HepG2 (cell line): ENCODE measurements around the gene MED15. TPM values are rescaled to one million over a fixed set of nuclear protein-coding genes. Genes with fewer than 3 reads are reported as not detected.

ENCODE experiments used
- ATAC-seq: fragments of 200-7000 bp; cut with Tn5 transposase; 3 replicates; pipeline ENCODE4 v1.9.1; 2020; ENCODE audit warnings: mild to moderate bottlenecking, moderate library complexity
- Bru-seq: library from RNA; stranded (reverse); fragments of 400-500 nt; gene quantifications from one replicate; lab custom pipeline; 2021; lab: Mats Ljungman, UMichigan
- BruChase-seq, 2 experiments: library from RNA; stranded (reverse); fragments of 400-500 nt; gene quantifications; one replicate each; lab custom pipeline; 2021; lab: Mats Ljungman, UMichigan
- BruUV-seq: library from RNA; stranded (reverse); fragments of 400-500 nt; replicated peaks from 2 replicates; lab custom pipeline; 2021; lab: Mats Ljungman, UMichigan
- CTCF ChIA-PET: fragments of 300-600 bp; formaldehyde crosslinking; extraction: SDS; loops from one replicate; lab custom pipeline; 2021; ENCODE audit warnings: low total read pairs, inconsistent platforms, low intra/inter-chr PET ratio; lab: Yijun Ruan, JAX
- POLR2A ChIA-PET: fragments of 350-600 bp; sonication (Branson Sonifier 250); formaldehyde crosslinking; loops from one replicate; lab custom pipeline; 2020; ENCODE audit warnings: antibody characterized with exemption, inconsistent platforms; lab: Yijun Ruan, JAX
- DNase-seq: peaks from one replicate; pipeline ENCODE4 v3.0.0-alpha.2; 2015; ENCODE audit warnings: low spot score
- FAIRE-seq: peaks from 3 replicates; lab custom pipeline; 2011; peaks lifted over from hg19 to GRCh38; lab: Jason Lieb, UNC
- H2AFZ ChIP-seq: one replicate; pipeline ENCODE4 v1.6.1; 2011; ENCODE audit warnings: low read length, inconsistent platforms
- H3K27ac ChIP-seq: fragments of 300-600 bp; 3 replicates; pipeline ENCODE4 v1.8.0; 2011; ENCODE audit warnings: mixed run types, mild to moderate bottlenecking, mixed read lengths, low read length, inconsistent platforms; ENCODE audit not compliant: insufficient read depth; ENCODE audit errors: extremely low read length
- H3K27me3 ChIP-seq, 2 experiments: fragments of 200-600 bp in 1 of 2; 2 replicates in 1 of 2; 3 replicates in 1 of 2; pipeline versions ENCODE4 v1.6.0 to v1.8.0; 2011; ENCODE audit warnings: low read length in 2 of 2, mild to moderate bottlenecking in 2 of 2, moderate library complexity in 2 of 2, inconsistent platforms in 1 of 2; ENCODE audit not compliant: insufficient read depth in 2 of 2, control insufficient read depth in 1 of 2
- H3K36me3 ChIP-seq, 2 experiments: fragments of 200-600 bp in 1 of 2; replicated peaks in 1 of 2; 2 replicates in 1 of 2; 3 replicates in 1 of 2; pipeline versions ENCODE4 v1.5.1 to v1.8.0; 2011; ENCODE audit warnings: low read length in 2 of 2, inconsistent platforms in 1 of 2; ENCODE audit not compliant: insufficient read depth in 2 of 2, control insufficient read depth in 1 of 2
- H3K4me1 ChIP-seq: 2 replicates; pipeline ENCODE4 v1.5.1; 2012; ENCODE audit warnings: low read length, inconsistent platforms; ENCODE audit not compliant: insufficient read depth
- H3K4me2 ChIP-seq: 2 replicates; pipeline ENCODE4 v1.6.0; 2011; ENCODE audit warnings: low read depth, low read length, inconsistent platforms
- H3K4me3 ChIP-seq, 3 experiments: fragments of 200-600 bp in 1 of 3; sonication (generic), shearing (Covaris generic) in 1 of 3; replicated peaks in 1 of 3; 2 replicates each; pipeline ENCODE4 v1.5.1; 2011 to 2016; ENCODE audit warnings: low read length in 3 of 3, inconsistent platforms in 2 of 3, low read depth in 2 of 3, mild to moderate bottlenecking in 2 of 3, control low read depth in 1 of 3, mixed read lengths in 1 of 3; ENCODE audit not compliant: insufficient read depth in 1 of 3
- H3K79me2 ChIP-seq: one replicate; pipeline ENCODE4 v1.6.1; 2011; ENCODE audit warnings: low read length, inconsistent platforms; ENCODE audit not compliant: insufficient read depth
- H3K9ac ChIP-seq: 2 replicates; pipeline ENCODE4 v1.6.0; 2011; ENCODE audit warnings: mild to moderate bottlenecking, low read depth, low read length, inconsistent platforms; ENCODE audit not compliant: insufficient read depth
- H3K9me3 ChIP-seq: 2 replicates; pipeline ENCODE4 v1.5.1; 2012; ENCODE audit warnings: mild to moderate bottlenecking, low read length
- H4K20me1 ChIP-seq: 2 replicates; pipeline ENCODE4 v1.6.0; 2011; ENCODE audit warnings: inconsistent platforms, mild to moderate bottlenecking, low read length, moderate library complexity; ENCODE audit not compliant: insufficient read depth
- CBX1 ChIP-seq: IDR thresholded peaks from one replicate; pipeline ENCODE4 v1.6.1; 2016; ENCODE audit warnings: antibody characterized with exemption, low read depth
- IRF1 ChIP-seq: sonication (generic); formaldehyde crosslinking; IDR thresholded peaks from 2 replicates; pipeline ENCODE4 v1.4.0; 2020; ENCODE audit warnings: low read depth, mild to moderate bottlenecking, missing genetic modification reagents
- MXD4 ChIP-seq: IDR thresholded peaks from 2 replicates; pipeline ENCODE4 v1.6.1; 2016; ENCODE audit warnings: mild to moderate bottlenecking, missing biosample characterization, missing genetic modification reagents
- PRDM4 ChIP-seq: sonication (generic); formaldehyde crosslinking; IDR thresholded peaks from 2 replicates; pipeline ENCODE4 v1.9.0; 2021; ENCODE audit warnings: missing genetic modification reagents, borderline replicate concordance
- ZNF12 ChIP-seq: sonication (generic); formaldehyde crosslinking; IDR thresholded peaks from 2 replicates; pipeline ENCODE4 v1.5.0; 2020; ENCODE audit warnings: missing genetic modification reagents
- ZNF234 ChIP-seq: sonication (generic); formaldehyde crosslinking; conservative IDR thresholded peaks from 2 replicates; pipeline ENCODE4 v1.5.1; 2020; ENCODE audit warnings: mild to moderate bottlenecking, missing genetic modification reagents
- ZNF275 ChIP-seq: sonication (generic); formaldehyde crosslinking; IDR thresholded peaks from 2 replicates; pipeline ENCODE4 v1.8.0; 2022; ENCODE audit warnings: missing genetic modification reagents, mild to moderate bottlenecking, inconsistent platforms, borderline replicate concordance
- WGBS: methylation state at CpG from one replicate; pipeline ENCODE4 v1.1.6; 2017; ENCODE audit warnings: low lambda C conversion rate; 5-methylcytosine and 5-hydroxymethylcytosine counted together
- in situ Hi-C: cut with HindIII; loops from 2 replicates; pipeline ENCODE4 v1.10.0; 2017; ENCODE audit warnings: low pct_unique_long_range_greater_than_20kb; ENCODE audit not compliant: extremely low pct_ligation_motif_present
- intact Hi-C: fragments of 100-400 bp; cut with micrococcal nuclease; formaldehyde crosslinking; loops from one replicate; pipeline ENCODE4 v1.10.0; 2022; ENCODE audit not compliant: unreplicated experiment
- long read RNA-seq, 2 experiments: library from RNA in 1 of 2; library from polyadenylated mRNA in 1 of 2; stranded (forward) in 1 of 2; unstranded in 1 of 2; transcript quantifications; one replicate each; pipeline ENCODE4 v2.0.0, GENCODE V29; 2019 to 2022
- polyA minus RNA-seq, 3 experiments: library from RNA; depleted of rRNA, polyadenylated mRNA; stranded (reverse); fragments of >200 nt; gene quantifications; 2 replicates each; pipeline ENCODE4 v1.2.3, GENCODE V29; 2011; ENCODE audit warnings: low replicate concordance in 1 of 3
- polyA plus RNA-seq, 8 experiments: library from polyadenylated mRNA; depleted of rRNA in 3 of 8; stranded (reverse) in 7 of 8; unstranded in 1 of 8; fragments of >200 nt; fragmentation: Illumina TruSeq in 4 of 8; extraction: Trizol in 4 of 8; gene quantifications; 2 replicates each; pipeline versions ENCODE4 v1.2.1 to v1.2.3, GENCODE V29; 2011 to 2016; ENCODE audit warnings: low read depth in 4 of 8, missing spikeins in 1 of 8, mixed read lengths in 1 of 8; ENCODE audit not compliant: insufficient read depth in 1 of 8
- total RNA-seq, 5 experiments: library from RNA; depleted of rRNA; stranded (reverse); fragments of >200 nt; fragmentation: Illumina TruSeq; extraction: Trizol; gene quantifications; 2 replicates each; pipeline ENCODE4 v1.2.3, GENCODE V29; 2016; ENCODE audit warnings: low read depth in 1 of 5

Gene MED15, protein sequence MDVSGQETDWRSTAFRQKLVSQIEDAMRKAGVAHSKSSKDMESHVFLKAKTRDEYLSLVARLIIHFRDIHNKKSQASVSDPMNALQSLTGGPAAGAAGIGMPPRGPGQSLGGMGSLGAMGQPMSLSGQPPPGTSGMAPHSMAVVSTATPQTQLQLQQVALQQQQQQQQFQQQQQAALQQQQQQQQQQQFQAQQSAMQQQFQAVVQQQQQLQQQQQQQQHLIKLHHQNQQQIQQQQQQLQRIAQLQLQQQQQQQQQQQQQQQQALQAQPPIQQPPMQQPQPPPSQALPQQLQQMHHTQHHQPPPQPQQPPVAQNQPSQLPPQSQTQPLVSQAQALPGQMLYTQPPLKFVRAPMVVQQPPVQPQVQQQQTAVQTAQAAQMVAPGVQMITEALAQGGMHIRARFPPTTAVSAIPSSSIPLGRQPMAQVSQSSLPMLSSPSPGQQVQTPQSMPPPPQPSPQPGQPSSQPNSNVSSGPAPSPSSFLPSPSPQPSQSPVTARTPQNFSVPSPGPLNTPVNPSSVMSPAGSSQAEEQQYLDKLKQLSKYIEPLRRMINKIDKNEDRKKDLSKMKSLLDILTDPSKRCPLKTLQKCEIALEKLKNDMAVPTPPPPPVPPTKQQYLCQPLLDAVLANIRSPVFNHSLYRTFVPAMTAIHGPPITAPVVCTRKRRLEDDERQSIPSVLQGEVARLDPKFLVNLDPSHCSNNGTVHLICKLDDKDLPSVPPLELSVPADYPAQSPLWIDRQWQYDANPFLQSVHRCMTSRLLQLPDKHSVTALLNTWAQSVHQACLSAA
- total RNA-seq (2016; rRNA removed; fragmentation: Illumina TruSeq; extraction: Trizol) (9.8 and 14.3 TPM in 2 replicates), polyA plus RNA-seq (2011; rRNA removed) (27.0 and 31.0 TPM in 2 replicates), polyA minus RNA-seq (2011; rRNA and poly(A)+ RNA removed; ENCODE audit: low replicate concordance) (39.9 and 83.9 TPM in 2 replicates), Bru-seq, nascent RNA (percentile 74 among the genes with signal in this experiment), BruChase-seq, experiment 1, labeled RNA remaining after a 6-hour chase (percentile 85 among the genes with signal in this experiment), BruChase-seq, experiment 2, labeled RNA remaining after a 2-hour chase (percentile 76 among the genes with signal in this experiment)
- 51.6 and 53.2 TPM in 2 replicates for total RNA-seq (2016; cell fraction: cytosol; rRNA removed; fragmentation: Illumina TruSeq; extraction: Trizol; ENCODE audit: low read depth)
- 7.7 and 13.5 TPM in 2 replicates for total RNA-seq (2016; cell fraction: insoluble cytoplasmic fraction; rRNA removed; fragmentation: Illumina TruSeq; extraction: Trizol)
- 31.3 and 33.8 TPM in 2 replicates for total RNA-seq (2016; cell fraction: membrane; rRNA removed; fragmentation: Illumina TruSeq; extraction: Trizol)
- total RNA-seq (2016; cell fraction: nucleus; rRNA removed; fragmentation: Illumina TruSeq; extraction: Trizol), result 27.9 and 31.0 TPM in 2 replicates
- 12.4 and 17.0 TPM in 2 replicates for polyA plus RNA-seq (2011; cell fraction: cytosol; rRNA removed)
- 131 and 178 TPM in 2 replicates for polyA plus RNA-seq (2011; cell fraction: nucleus; rRNA removed)
- polyA plus RNA-seq (2012), result 31.5 and 37.1 TPM in 2 replicates
- polyA plus RNA-seq (2016; cell fraction: cytosol; fragmentation: Illumina TruSeq; extraction: Trizol; ENCODE audit: low read depth), result 6.4 and 9.0 TPM in 2 replicates
- 15.4 and 20.3 TPM in 2 replicates for polyA plus RNA-seq (2016; cell fraction: insoluble cytoplasmic fraction; fragmentation: Illumina TruSeq; extraction: Trizol; ENCODE audit: low read depth)
- 14.6 and 14.9 TPM in 2 replicates for polyA plus RNA-seq (2016; cell fraction: membrane; fragmentation: Illumina TruSeq; extraction: Trizol; ENCODE audit: low read depth)
- 54.7 and 59.1 TPM in 2 replicates for polyA plus RNA-seq (2016; cell fraction: nucleus; fragmentation: Illumina TruSeq; extraction: Trizol; ENCODE audit: insufficient read depth, low read depth)
- 31.6 and 37.5 TPM in 2 replicates for polyA minus RNA-seq (2011; cell fraction: cytosol; rRNA and poly(A)+ RNA removed)
- polyA minus RNA-seq (2011; cell fraction: nucleus; rRNA and poly(A)+ RNA removed), result 98.0 and 116 TPM in 2 replicates
- long read RNA-seq, experiment 1, partial matches to known transcripts, result 11 of 21 reads
- long read RNA-seq, experiment 1, other reads (novel, unspliced or antisense), result 3 of 21 reads
- long read RNA-seq, experiment 2, transcript MED15-201 (18 exons, 3,351 nt), result minor isoform, 17 of 136 reads
- long read RNA-seq, experiment 2, transcript MED15-202 (17 exons, 3,252 nt), result major isoform, 18 of 136 reads
- long read RNA-seq, experiment 2, partial matches to known transcripts, result 53 of 136 reads
- long read RNA-seq, experiment 2, other reads (novel, unspliced or antisense), result 42 of 136 reads

GRCh38 chr22:20507253-20508066 is at the start of gene MED15:
Gene MED15 (plus strand): TSS chr22:20507610. CDS start chr22:20507679, 69 bp downstream.
- Histone ChIP-seq H3K9me3 (no peaks in the 10 kb centered on the region), H3K4me1 (peaks cover 47% of the 10 kb centered on the region), H2AFZ (peak within 1 kb of the TSS; percentile 11), H4K20me1 (peaks cover 31% of the 10 kb centered on the region), H3K79me2 (peaks cover 50% of the 10 kb centered on the region), H3K36me3 (peaks cover 1 to 5% of the 10 kb centered on the region in 2 experiments; a peak in 2 of 5 replicates), H3K27me3 (peaks cover 0 to 4% of the 10 kb centered on the region in 2 experiments; a peak in 1 of 5 replicates), H3K4me2 (peak within 1 kb of the TSS; percentile 93), H3K9ac (peak within 1 kb of the TSS; percentile 94), H3K4me3 (peak within 1 kb of the TSS; percentile 92 to 94 (median 93)), H3K27ac (peak within 1 kb of the TSS; percentile 87)
- FAIRE-seq, result peak; percentile 74
- ChIA-PET POLR2A (interaction anchor here (0.9 to 2.1 kb wide), 4 partner anchors 13 to 45 kb away, joined by 3 to 16 read pairs (median 4); no protein-coding TSS in a partner anchor), CTCF (no interaction called here)
- peak; percentile 91 for ATAC-seq
- 2% methylated on average over 23 of the region's 58 CpGs for WGBS
- BruUV-seq, result TSS peak; percentile 84
- intact Hi-C loops (no loop called here), in situ Hi-C loops (no loop called here)
- DNase-seq, result peak; percentile 87
- TF ChIP-seq CBX1 (peak; percentile 53), ZNF12 (peak; percentile 94), IRF1 (CRISPR knock-in tag) (0 out of 2 replicates have a peak, but pooled peaks have one; percentile 74), MXD4 (CRISPR knock-in tag) (peak; percentile 84), PRDM4 (CRISPR knock-in tag) (no peak), ZNF275 (CRISPR knock-in tag) (0 out of 2 replicates have a peak, but pooled peaks have one; percentile 80), ZNF234 (CRISPR knock-in tag) (no peak)
